ACC112 (cell line): ENCODE data around the gene TMIGD3.

Experiments used
- H2AFZ ChIP-seq: fragments of 200-600 bp; sonication (generic); one replicate; pipeline ENCODE4 v1.6.0; 2017; ENCODE audit warnings: antibody characterized with exemption, low read length; ENCODE audit not compliant: unreplicated experiment
- H3K27ac ChIP-seq: fragments of 200-600 bp; sonication (generic); 2 replicates; pipeline ENCODE4 v1.5.1; 2014; ENCODE audit warnings: low read depth, mild to moderate bottlenecking, antibody characterized with exemption, low read length, moderate library complexity
- H3K27me3 ChIP-seq: fragments of 200-600 bp; sonication (generic); 2 replicates; pipeline ENCODE4 v1.6.1; 2014; ENCODE audit warnings: mild to moderate bottlenecking, antibody characterized with exemption, low read length, moderate library complexity, mixed read lengths; ENCODE audit not compliant: insufficient read depth
- H3K36me3 ChIP-seq: fragments of 200-600 bp; sonication (generic); 2 replicates; pipeline ENCODE4 v1.6.1; 2016; ENCODE audit warnings: mild to moderate bottlenecking, antibody characterized with exemption, low read length, moderate library complexity, mixed read lengths; ENCODE audit not compliant: insufficient read depth
- H3K4me1 ChIP-seq: fragments of 200-600 bp; sonication (generic); one replicate; pipeline ENCODE4 v1.6.1; 2016; ENCODE audit warnings: low read length, mixed read lengths; ENCODE audit not compliant: insufficient read depth, unreplicated experiment, control insufficient read depth
- H3K4me3 ChIP-seq: fragments of 200-600 bp; sonication (generic); 2 replicates; pipeline ENCODE4 v1.5.1; 2014; ENCODE audit warnings: mild to moderate bottlenecking, low read depth, low read length
- H3K79me2 ChIP-seq: fragments of 200-600 bp; sonication (generic); one replicate; pipeline ENCODE4 v1.6.0; 2016; ENCODE audit warnings: low read length; ENCODE audit not compliant: control insufficient read depth, unreplicated experiment, insufficient read depth

The TMIGD3 gene

DNA sequence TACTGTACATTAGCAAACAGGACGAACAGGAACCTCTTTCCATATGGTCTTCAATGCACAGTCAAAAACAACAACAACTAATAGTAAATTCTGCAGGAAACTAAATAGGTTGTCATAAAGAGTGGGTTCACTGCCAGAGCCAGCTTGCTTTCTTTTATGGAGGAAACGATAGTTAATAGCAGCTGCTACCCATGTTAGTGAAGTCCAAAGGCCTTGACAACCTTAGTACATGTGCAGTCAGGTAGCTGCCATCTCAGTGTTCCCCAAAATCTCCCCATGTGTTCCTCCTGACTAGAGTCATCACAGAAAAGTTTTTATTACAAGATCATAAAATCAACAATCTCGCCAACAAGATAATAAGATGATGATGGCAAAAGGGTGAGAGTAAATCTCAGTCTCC, 16.6 kb upstream of the TMIGD3 start:
- Histone ChIP-seq H3K36me3 (no peaks in the 10 kb centered on the region), H2AFZ (no peak overlapping the region), H3K27me3 (no peaks in the 10 kb centered on the region), H3K79me2 (no peaks in the 10 kb centered on the region), H3K4me1 (peaks cover 4% of the 10 kb centered on the region), H3K4me3 (no peak overlapping the region), H3K27ac (no peak overlapping the region)

DNA sequence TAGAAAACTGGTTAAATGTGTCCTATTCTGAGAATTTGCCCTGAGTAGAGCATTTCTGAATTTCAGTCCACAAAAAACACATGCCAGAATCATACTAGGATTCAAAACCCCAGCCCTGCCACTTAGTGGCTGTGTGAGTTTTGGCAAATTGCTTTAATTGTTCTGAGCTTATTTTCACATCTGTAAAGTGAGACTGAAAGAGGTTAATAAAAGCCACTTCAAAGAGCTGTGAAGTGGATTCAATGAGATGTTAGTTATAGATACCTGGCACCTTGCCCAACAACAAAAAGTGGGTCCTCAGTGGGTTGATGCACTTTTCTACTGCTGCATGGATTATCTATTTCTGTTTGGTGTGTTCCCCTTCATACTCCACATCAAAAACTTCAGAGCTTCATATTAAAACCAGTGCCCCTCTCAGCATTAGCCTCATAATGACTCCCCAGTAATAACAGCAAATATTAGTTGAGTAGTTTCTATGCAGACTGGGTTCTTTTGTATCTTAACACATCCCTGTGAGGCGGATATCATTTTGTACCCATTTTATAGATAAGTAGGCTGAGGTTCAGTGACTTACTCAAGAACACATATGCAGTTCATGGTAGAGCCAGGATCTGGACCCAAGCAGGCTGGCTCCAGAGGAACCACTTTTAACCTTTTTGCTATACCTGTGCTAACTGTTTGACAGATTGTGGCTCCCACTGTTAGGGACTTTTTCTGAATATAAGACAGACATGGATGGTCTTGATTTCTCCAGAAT, 14.2 kb upstream of the TMIGD3 start:
- Histone ChIP-seq H3K36me3 (no peaks in the 10 kb centered on the region), H3K27ac (no peak overlapping the region), H3K4me1 (peaks cover 4% of the 10 kb centered on the region), H3K27me3 (no peaks in the 10 kb centered on the region), H2AFZ (no peak overlapping the region), H3K4me3 (no peak overlapping the region), H3K79me2 (no peaks in the 10 kb centered on the region)

DNA sequence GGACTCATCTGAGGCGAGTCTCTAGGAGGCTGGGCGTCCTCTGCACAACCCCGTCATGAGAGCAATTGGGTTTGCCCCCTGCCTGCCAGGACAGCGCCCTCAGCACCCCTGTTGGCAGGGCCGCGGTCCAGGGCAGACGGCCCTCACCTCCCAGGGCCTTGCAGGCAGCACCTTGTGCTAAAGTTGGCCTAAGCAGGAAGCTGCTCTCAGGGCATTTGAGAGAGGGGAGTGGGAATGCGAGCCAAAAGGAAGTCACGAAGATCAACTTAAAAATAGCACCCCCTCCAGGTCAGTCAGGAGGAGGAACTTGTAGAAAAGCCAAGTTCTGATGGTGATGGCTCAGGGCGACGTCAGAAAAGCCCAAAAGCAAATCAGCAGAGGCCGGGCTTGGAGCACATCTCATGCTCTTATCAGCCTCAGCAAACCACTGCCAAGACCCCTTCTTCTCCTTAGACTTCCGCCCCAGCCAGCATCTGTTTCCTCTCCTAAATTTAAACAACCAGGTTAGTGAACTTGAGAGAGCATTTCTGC, 12.6 kb upstream of the TMIGD3 start:
- H2AFZ ChIP-seq, result peak overlapping the region; percentile 57
- H3K4me1 ChIP-seq, result peaks cover 4% of the 10 kb centered on the region

DNA sequence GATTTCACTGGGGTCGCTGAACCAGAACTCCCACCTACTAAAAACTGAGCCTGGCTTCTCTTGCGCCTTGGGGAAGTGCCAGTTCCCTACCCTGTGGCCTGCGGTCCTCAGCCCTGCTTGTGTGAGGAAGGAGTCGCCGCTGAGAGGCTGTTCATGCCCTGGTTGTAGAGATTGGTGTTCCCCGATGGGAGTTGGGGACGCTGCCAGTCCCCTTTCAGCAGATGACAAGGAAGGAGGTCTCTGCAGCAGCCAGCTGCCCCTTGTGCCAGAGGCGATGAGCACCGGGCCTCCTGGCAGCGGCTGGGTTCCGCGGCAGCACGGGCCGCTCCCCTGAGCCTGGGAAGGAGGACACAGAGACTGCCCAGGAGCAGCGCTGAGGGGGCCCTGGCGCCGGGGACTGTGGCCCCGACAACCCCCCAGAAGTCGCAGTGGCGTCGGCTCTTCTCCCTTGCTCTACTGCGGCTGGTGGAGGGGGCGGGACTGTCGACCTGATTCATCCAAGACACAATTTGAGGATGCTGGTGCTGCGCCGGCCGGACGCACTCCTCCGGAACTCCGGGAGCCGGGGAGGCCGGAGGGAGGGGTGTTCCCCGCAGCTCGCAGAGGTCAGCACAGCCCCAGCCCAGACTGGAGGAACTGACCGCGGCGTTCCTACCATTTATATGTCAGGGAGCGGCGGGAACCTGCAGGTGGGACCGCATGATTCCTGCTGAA, 12.0 kb upstream of the TMIGD3 start:
- no peaks in the 10 kb centered on the region for H3K79me2 ChIP-seq
- peak overlapping the region; percentile 57 for H2AFZ ChIP-seq
- no peaks in the 10 kb centered on the region for H3K27me3 ChIP-seq
- H3K4me3 ChIP-seq, result peak overlapping the region; percentile 71
- peaks cover 4% of the 10 kb centered on the region for H3K4me1 ChIP-seq
- H3K36me3 ChIP-seq, result no peaks in the 10 kb centered on the region
- H3K27ac ChIP-seq, result no peak overlapping the region

More for the DNA sequence above, 12.6 kb upstream of the TMIGD3 start:
- Histone ChIP-seq H3K27me3 (no peaks in the 10 kb centered on the region), H3K27ac (no peak overlapping the region), H3K4me3 (peak overlapping the region; percentile 71), H3K36me3 (no peaks in the 10 kb centered on the region), H3K79me2 (no peaks in the 10 kb centered on the region)

DNA sequence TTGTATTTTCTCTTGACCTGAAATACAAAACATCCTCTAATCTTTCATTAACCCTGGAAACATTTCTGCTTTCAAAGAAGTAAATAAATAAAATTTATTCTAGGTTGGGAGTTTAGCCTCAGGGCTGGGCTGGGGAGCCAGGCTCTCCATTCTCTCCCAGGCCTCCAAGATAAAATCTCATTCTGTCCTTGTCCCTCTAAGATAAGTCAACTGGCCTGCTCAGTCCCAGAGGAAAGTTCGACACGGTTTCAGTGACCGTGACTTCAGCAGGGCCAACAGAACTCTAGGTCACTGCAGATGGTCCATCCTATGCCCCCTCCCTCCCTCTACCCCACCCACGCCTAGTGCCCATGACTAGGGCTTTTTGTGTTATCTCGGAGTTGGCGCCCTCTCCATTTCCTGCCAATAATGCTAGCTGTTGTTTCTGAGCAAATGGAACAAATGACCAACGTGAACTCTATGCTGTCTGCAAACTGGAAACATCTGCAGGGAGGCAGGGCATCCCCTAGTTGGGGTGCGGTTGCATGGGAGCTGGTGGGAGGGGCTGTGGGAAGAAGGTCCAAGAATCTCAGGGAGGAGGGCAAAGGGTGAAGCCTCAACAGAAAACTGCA, 10.1 kb upstream of the TMIGD3 start:
- no peaks in the 10 kb centered on the region for H3K36me3 ChIP-seq
- no peak overlapping the region for H2AFZ ChIP-seq

DNA sequence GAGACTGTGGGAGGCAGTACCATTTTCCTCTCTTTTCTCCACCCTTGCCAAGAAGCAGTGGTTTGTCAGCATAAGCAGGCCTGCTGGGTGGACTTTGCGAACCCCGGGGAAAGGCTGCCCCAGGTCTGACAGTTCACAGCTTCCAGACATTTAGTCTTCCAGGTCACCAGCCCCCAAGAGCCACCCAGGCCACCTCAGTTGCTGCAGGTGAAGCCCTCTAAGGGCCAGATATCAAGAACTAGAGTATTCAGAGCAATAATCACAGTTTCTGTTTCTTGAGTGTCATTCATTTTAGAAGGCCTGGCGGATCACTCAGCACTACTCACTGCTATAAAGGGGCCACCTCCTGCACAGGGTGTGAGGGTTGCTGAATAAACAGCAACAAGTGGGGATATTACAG, 9.5 kb upstream of the TMIGD3 start:
- Histone ChIP-seq H3K27ac (no peak overlapping the region), H3K79me2 (no peaks in the 10 kb centered on the region), H3K36me3 (no peaks in the 10 kb centered on the region), H3K4me1 (peaks cover 11% of the 10 kb centered on the region), H2AFZ (no peak overlapping the region), H3K27me3 (no peaks in the 10 kb centered on the region), H3K4me3 (no peak overlapping the region)

More for the DNA sequence above, 10.1 kb upstream of the TMIGD3 start:
- no peak overlapping the region for H3K4me3 ChIP-seq
- no peaks in the 10 kb centered on the region for H3K27me3 ChIP-seq
- H3K27ac ChIP-seq, result no peak overlapping the region
- peaks cover 8% of the 10 kb centered on the region for H3K4me1 ChIP-seq
- H3K79me2 ChIP-seq, result no peaks in the 10 kb centered on the region

DNA sequence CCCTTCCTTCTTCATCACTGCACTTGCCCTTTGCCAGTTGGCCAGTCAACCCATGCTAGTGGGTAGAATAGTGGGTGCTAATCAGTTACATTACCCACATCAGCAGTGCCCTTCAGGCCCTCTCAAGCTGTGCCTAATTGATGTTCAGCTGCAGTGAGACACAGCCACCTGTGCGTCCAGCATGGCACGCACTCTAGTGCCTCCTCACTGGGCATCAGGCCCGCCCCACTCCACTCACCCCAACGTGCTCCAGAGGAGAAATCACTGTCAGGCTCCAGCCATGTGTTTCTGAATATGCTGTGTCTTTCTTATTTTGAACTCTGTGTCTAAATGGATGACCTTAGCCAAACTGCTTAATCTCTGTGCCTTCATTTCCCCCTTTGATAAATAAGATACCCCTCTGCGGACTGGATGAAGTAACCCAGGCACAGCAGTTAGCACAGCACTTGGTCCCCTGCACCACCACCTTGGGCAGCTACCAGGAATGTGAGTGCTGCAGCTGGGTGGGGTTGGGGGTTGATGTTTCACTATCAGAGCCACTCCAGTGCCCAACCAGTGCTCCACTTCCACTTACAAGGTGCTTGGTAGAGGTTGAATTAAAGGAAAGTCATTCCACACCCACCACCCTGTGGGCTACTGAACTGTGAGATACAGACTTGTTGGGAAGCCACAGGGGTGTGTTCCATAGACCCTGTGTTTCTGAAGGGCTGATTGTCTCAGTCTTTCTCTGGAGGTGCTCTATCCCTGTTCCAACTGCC, 8.9 kb upstream of the TMIGD3 start:
- no peaks in the 10 kb centered on the region for H3K36me3 ChIP-seq
- H3K4me1 ChIP-seq, result peaks cover 18% of the 10 kb centered on the region
- H3K27me3 ChIP-seq, result no peaks in the 10 kb centered on the region
- H3K79me2 ChIP-seq, result no peaks in the 10 kb centered on the region
- H3K27ac ChIP-seq, result no peak overlapping the region
- no peak overlapping the region for H2AFZ ChIP-seq
- H3K4me3 ChIP-seq, result no peak overlapping the region

DNA sequence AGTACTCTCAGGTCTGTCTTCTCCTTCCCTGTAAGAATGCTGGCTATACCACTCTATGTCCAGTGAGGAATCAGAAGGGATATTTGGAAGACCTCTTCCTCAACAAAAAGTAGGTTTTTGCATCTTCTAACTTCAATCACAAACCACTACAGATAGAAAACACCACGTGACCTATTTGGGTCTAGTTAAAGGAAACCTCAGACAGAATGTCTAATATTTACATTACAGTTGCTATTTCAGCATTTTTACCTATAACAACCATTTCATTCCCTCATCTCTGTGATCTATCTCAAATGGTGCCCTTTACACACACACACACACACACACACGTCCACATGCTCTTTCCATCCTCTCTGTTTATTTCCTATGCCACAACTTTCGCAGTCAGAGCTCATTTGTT, 7.9 kb upstream of the TMIGD3 start:
- Histone ChIP-seq H3K27me3 (no peaks in the 10 kb centered on the region), H3K4me1 (peaks cover 20% of the 10 kb centered on the region), H2AFZ (no peak overlapping the region), H3K4me3 (no peak overlapping the region), H3K36me3 (no peaks in the 10 kb centered on the region), H3K79me2 (no peaks in the 10 kb centered on the region), H3K27ac (no peak overlapping the region)

DNA sequence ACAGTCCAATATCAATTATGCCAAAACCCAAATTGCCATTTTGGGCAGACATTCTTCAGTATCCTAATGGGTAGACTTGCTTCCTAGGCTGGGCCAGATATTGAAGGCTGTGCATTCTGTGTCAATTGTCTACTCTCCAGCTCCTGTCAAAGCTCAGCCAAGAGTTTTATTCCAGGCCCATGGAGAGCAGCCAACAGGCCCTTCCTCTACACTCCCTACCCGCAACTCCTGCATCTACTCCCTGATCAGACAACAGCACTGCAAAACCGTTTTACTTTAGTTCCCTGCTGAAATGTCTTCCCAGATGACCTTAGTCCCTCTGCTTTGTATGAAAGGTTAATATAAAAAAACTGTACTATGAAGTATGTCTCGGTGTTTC, 6.6 kb upstream of the TMIGD3 start:
- Histone ChIP-seq H3K4me1 (peaks cover 16% of the 10 kb centered on the region), H2AFZ (no peak overlapping the region), H3K27ac (no peak overlapping the region), H3K27me3 (no peaks in the 10 kb centered on the region), H3K79me2 (no peaks in the 10 kb centered on the region), H3K4me3 (no peak overlapping the region), H3K36me3 (no peaks in the 10 kb centered on the region)
